GM21737 (cell line): Measurements from ENCODE around the gene CTNNBL1.
"Not testable (repeated sequence)": the region's sequence is repeated elsewhere in the genome, so short reads cannot be mapped to it uniquely, and the experiment has no call there.

Experiments used
- ATAC-seq: cut with Tn5 transposase; IDR thresholded peaks from one replicate; pipeline ENCODE4 v1.9.1; 2021; ENCODE audit warnings: mild to moderate bottlenecking, moderate library complexity; ENCODE audit not compliant: unreplicated experiment

CTNNBL1 gene

DNA sequence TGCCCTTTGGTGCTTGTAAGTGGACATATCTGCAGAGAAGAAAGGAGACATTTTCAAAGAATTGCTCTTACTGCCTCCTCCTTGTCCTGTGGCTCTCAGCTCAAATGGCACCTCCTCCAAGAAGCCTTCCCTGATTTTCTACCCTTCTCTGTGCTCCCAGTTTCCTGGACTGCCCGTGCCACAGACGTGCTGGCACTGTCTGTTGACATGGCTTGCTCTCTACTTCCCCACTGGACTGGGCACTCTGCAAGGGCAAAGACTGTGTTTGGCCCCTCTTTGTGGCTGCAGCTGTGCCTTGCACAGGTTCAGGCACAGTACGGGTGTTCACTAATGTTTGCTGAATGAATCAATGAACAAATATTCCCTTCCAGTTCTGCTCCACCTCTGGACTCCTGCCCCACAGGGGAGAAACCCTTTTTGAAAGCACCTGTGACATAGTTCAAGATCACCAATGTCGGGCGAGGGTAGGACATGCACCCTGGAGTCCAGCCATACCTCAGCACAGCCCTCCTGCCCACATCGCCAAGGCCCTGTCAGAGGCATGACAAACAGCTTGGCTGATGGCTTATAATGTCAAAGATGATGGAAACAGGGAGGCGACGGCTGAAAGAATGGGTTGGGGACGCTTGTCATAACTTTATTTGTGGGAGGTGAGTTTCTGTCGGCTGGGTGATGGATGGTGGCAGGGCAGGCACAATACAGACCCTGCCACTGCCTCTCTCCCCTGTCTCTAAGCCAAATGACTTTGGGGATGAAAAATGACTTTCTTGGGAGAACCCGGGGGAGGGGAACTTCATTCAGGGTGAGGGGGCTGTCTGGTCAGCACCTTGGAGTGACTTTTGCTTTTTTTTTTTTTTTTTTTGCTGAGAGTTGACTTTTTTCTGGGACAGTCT lies 15.6 kb upstream of the CTNNBL1 start:
- no peak for ATAC-seq

GRCh38 chr20:37679751-37680150 lies 14.1 kb upstream of the CTNNBL1 start:
- not testable (repeated sequence) for ATAC-seq

DNA sequence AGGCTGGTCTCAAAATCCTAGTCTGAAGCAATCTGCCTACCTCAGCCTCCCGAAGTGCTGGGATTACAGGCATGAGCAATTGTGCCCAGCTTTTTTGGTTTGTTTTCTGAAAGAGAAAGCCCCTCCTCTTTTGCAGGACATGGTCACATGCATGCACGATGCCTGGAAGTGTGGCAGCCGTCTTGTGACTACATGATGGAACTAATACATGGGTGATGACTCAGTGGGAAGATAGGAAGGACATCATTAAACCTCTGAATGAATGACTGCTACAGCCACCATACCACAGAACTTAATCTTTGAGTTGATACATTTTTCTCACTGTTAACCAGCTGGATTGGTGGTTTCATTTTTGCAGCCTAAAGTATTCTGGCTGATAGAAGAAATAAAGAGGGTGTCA lies 13.4 kb upstream of the CTNNBL1 start:
- no peak for ATAC-seq

DNA sequence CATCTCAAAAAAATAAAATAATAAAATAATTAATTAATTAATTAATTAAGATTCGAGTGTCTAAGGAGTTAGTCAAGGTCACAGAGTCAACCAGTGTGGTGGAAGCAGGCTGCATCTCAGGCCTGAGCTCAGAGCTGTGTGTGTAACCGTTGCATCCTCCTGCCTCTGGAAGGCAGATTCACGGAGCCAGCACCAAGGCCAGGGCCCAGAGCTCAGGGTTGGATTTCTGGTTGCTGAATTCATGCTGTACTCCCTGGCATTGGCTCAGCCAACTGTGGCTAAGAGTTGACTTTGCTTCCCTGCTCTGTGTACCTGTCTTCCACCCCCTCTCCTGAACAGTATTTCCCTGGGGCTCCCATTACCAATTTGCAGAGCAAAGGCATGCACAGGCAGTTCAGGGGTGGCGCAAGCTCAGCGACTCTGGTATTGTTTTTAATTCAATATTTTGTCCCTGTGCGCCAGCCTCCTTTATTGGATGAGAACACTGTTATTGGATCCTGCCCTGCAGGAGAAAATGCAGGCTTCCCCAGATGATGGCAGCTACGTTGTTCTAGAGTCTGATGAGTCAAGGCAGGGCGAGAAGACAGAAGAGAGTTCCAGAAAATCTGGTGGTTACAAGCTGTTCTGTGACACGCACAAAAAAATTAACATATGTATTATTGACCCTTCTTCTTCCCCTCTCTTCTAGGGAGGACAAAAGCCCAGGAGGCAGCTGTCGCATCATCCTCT lies 12.3 kb upstream of the CTNNBL1 start:
- ATAC-seq = no peak

DNA sequence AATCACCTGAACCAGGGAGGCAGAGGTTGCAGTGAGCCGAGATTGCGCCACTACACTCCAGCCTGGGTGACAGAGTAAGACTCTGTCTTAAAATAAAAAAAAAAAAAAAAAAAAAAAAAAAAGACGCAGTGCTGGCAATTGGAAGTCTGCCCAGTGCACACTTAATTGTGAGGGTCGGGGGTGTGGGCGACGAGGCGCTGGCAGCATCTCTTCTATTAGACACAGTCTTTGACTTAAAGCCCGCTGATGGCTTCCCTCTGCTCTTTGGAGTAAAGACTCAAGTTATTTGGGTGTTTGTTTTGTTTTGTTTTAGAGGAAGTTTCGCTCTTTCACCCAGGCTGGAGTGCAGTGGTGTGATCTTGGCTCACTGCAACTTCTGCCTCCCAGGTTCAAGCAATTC lies 10.7 kb upstream of the CTNNBL1 start:
- ATAC-seq = not testable (repeated sequence)

DNA sequence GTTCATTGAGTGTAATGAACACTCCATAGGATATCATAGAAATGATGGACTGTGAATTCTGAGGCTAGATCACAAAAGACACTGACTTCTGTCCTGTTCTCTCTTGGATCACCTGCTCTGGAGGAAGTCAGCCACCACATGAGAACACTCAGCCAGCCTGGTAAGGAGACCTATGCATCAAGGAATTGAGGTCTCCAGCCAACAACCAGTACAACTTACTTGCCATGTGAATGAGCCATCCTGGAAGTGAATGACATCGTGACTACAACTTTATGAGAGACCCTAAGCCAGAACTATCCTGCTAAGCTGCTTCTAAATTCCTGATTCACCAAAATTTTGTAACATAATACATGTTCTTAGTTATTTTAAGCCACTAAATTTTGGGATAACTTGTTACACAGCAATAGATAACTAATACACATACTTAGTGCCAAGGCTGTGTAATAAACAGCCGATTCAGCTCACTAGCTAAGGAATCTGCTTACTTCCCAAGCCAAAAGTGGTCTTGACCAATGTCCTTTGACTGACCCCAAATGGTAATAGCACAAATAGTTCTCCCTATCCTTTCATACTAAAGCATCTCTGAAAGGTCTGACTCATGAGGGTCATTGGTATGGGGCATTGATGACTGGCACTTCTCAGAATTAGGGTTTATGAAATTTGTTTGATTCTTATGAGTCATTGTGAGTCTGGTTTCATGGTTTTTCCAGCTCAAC lies 6.9 kb upstream of the CTNNBL1 start:
- no peak for ATAC-seq

DNA sequence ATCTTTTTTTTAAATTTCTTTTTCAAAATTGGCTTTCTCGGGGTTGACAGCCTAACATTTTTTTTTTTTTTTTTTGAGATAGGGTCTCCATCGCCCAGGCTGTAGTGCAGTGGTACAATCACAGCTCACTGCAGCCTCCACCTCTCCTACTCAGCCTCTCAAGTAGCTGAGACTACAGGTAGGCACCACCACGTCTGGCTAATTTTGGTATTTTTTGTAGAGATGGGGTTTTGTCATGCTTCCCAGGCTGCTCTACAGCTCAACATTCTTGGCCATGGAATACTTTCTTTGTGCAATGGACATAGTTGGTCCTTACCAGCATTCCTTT lies 6.4 kb upstream of the CTNNBL1 start:
- no peak for ATAC-seq

DNA sequence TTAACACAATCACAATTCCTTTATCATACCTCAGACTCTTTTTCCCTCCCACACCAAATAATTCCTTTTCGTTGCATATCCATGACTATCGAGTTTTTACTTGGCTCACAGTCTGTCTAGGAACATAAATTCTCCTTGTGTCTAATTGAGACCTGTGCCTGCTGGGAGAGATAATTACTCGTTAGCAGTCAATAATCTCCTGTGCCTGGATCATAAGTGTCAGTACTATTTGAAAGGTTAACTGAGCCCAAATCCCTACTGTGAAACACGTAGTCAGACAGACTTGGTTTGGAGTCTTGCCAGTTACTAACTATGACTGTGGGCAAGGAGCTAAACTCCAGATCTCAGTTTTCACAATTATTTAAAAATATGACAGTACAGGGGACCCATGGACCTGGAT lies 5.7 kb upstream of the CTNNBL1 start:
- ATAC-seq = no peak

- no peak for ATAC-seq
Measured at GRCh38 chr20:37690626-37691369, 3.0 kb upstream of the CTNNBL1 start.

GRCh38 chr20:37692459-37693166 lies 1.2 kb upstream of the CTNNBL1 start:
- no peak for ATAC-seq

GRCh38 chr20:37693242-37693634 lies 592 bp upstream of the CTNNBL1 start:
- no peak for ATAC-seq

GRCh38 chr20:37695684-37696342 lies 2.0 kb downstream of the CTNNBL1 start:
- ATAC-seq = no peak

DNA sequence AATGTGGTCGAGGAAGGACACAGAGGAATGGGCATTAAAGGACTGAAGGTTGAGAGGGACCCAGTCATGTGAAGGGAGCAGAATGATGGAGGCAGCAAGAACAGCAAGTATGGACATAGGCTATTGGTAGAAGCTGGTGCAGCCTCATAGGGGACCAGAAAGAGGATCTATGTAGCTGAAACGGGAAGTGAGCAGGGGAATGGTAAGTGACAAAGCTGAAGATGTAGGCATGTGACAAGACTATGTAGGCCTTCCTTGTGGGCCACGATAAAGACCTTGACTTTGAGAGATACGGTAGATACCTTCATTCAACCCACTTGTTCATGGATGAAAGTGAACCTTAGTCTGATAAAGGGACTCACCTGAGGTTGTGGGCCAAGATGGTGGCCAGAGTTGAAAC lies 3.5 kb downstream of the CTNNBL1 start:
- ATAC-seq = no peak

DNA sequence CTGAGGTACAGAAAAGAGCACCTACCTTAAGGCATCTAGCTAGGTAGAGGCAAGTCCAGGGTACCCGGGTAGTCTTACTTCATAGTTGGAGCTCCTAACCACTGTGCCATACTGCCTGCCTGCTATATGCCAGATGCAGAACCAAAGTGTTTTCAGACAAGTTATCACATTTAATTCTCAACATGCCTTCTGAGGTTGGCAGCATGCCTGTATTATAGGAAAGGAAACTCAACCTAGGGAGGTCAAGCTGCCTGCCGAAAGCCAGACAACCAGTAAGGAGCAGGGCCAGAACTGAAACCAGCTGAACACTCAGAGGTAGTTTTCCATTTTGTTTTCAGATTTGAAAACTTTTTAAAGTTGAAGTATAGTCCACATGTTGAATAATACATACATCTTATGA lies 5.4 kb downstream of the CTNNBL1 start:
- ATAC-seq = no peak

DNA sequence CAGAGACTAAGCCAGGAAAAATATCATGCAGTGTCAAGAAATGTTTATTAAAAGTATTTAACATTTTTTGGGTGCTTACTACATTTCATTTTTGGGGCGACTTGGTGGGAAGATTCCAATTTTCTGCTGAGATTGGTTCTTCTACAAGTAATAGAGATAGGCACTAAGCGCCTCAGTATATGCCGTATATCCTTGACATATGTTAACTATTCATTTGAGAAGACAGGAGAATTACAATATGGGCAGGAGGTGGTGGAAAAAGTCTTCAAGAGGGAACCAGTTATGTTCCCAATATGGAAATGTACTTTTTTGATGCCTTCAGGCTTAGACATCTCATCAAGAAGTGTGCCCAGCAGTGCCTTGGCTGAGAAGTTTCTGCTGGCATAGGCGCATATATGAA lies 6.5 kb downstream of the CTNNBL1 start:
- no peak for ATAC-seq

DNA sequence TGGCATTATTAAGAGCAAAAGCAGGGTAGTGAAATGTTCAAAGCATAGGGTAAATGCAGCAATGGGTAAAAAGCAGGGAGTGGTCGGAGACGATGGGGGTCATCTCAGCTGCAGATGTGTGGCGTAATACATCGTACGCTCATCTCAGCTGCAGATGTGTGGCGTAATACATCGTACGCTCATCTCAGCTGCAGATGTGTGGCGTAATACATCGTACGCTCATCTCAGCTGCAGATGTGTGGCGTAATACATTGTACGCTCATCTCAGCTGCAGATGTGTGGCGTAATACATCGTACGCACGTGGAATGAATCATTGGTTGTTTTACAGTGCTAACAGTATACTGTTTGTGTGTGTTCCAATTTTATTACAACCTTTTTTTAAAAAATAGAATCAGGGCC lies 7.8 kb downstream of the CTNNBL1 start:
- ATAC-seq = not testable (repeated sequence)

DNA sequence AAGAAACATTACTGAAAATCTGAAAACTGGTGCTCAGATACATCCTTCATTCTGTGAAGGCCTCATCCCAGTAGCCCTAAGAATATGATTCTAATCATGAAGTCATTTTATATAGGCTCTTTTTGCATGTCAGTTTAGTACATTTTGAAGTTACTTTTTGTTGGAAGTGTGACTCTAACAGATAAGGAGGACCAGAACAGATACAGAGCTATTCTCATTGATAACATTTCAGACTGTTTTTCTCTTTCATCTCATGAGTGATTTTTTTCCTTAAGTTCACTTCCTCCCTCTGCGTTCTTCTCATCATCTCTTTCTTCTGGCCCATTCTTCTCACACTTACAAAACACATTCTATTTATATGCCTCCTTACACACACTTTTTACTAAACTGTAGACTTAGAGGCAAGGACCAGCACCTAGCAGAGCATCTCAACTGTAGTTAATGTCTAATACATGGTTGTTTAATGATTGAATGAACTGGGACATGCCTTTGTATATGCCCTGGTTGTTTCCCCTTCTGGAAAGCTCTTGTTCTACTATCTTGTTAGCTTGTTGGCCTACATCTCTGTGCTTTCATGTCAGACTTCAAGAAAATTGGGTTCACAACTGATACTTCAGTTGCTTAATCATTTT lies 8.7 kb downstream of the CTNNBL1 start:
- ATAC-seq = no peak

- no peak for ATAC-seq
Measured at GRCh38 chr20:37703035-37703845, 9.4 kb downstream of the CTNNBL1 start.

DNA sequence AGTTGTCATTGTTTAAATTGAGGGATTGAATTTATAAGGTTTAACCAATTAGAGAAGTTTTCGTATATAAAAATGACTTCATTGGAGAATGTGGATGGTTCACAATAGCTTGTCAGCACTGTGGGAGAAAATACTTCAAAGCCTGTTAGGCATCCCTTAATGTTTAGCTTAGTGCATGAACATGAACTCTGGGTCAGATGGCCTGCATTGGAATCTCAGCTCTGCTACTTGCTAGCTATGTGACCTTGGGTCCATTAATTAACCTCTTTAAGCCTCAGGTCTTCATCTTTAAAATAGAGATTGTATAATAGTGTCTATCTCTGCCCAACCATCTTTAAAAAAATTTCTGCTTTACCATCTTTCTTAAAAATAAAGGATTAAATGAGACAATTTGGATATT lies 11.1 kb downstream of the CTNNBL1 start:
- no peak for ATAC-seq
